Panc1 (cell line): Measurements from ENCODE around the gene CFAP221. TPM values are rescaled to one million over a fixed set of nuclear protein-coding genes. Genes with fewer than 3 reads are reported as not detected.

Experiments
- ATAC-seq: fragments of 200-7000 bp; cut with Tn5 transposase; 2 replicates; pipeline ENCODE4 v1.9.1; 2020; ENCODE audit warnings: mild to moderate bottlenecking, moderate library complexity
- BruUV-seq: library from RNA; stranded (reverse); fragments of 400-500 nt; replicated peaks from 2 replicates; lab custom pipeline; 2021; lab: Mats Ljungman, UMichigan
- CTCF ChIA-PET: fragments of 300-600 bp; sonication (Branson Sonifier 250); formaldehyde crosslinking; loops from one replicate; lab custom pipeline; 2022; ENCODE audit warnings: antibody characterized with exemption; lab: Charles Lee
- POLR2A ChIA-PET: fragments of 300-600 bp; sonication (Branson Sonifier 250); formaldehyde crosslinking; loops from one replicate; lab custom pipeline; 2022; ENCODE audit warnings: antibody characterized with exemption; lab: Charles Lee
- DNase-seq: peaks from one replicate; pipeline ENCODE4 v3.0.0-alpha.2; 2010; ENCODE audit warnings: low read depth, low spot score
- H3K27ac ChIP-seq: 2 replicates; pipeline ENCODE4 v1.5.1; 2011; ENCODE audit warnings: mild to moderate bottlenecking, low read length, inconsistent platforms
- H3K27me3 ChIP-seq: fragments of 200-500 bp; sonication (Bioruptor generic); 2 replicates; pipeline ENCODE4 v1.6.0; 2014; ENCODE audit warnings: low read length, inconsistent platforms; ENCODE audit not compliant: control insufficient read depth, insufficient read depth
- H3K36me3 ChIP-seq: fragments of 200-500 bp; sonication (Bioruptor generic); 2 replicates; pipeline ENCODE4 v1.5.1; 2014; ENCODE audit warnings: inconsistent platforms, mild to moderate bottlenecking, low read length, moderate library complexity; ENCODE audit not compliant: control insufficient read depth, insufficient read depth
- H3K4me1 ChIP-seq: 2 replicates; pipeline ENCODE4 v1.5.1; 2011; ENCODE audit warnings: inconsistent platforms, mild to moderate bottlenecking, low read length, moderate library complexity; ENCODE audit not compliant: control insufficient read depth, insufficient read depth
- H3K4me3 ChIP-seq, 2 experiments: 2 replicates each; pipeline ENCODE4 v1.5.1; 2011 to 2012; ENCODE audit warnings: low read depth in 2 of 2, low read length in 2 of 2, mild to moderate bottlenecking in 2 of 2, inconsistent platforms in 1 of 2, moderate library complexity in 1 of 2
- H3K9me3 ChIP-seq: fragments of 200-500 bp; sonication (Bioruptor generic); 2 replicates; pipeline ENCODE4 v1.5.1; 2014; ENCODE audit warnings: low read depth, mild to moderate bottlenecking, inconsistent platforms, low read length, moderate library complexity; ENCODE audit not compliant: control insufficient read depth, insufficient read depth
- CTCF ChIP-seq: fragments of 450-650 bp; IDR thresholded peaks from 2 replicates; pipeline ENCODE4 v1.5.1; 2017; ENCODE audit warnings: mild to moderate bottlenecking
- POLR2AphosphoS5 ChIP-seq: IDR thresholded peaks from 2 replicates; pipeline ENCODE4 v1.6.1; 2012; ENCODE audit warnings: mild to moderate bottlenecking, low read depth, low read length, moderate library complexity
- REST ChIP-seq, 2 experiments: IDR thresholded peaks; 2 replicates each; pipeline ENCODE4 v1.6.1; 2011 to 2012; ENCODE audit warnings: low read depth in 2 of 2, control low read depth in 1 of 2, low read length in 1 of 2, mild to moderate bottlenecking in 1 of 2, moderate library complexity in 1 of 2; ENCODE audit not compliant: insufficient read depth in 1 of 2
- SIN3A ChIP-seq: IDR thresholded peaks from 2 replicates; pipeline ENCODE4 v1.6.1; 2012; ENCODE audit warnings: low read depth, mild to moderate bottlenecking, low read length, moderate library complexity, borderline replicate concordance; ENCODE audit not compliant: insufficient read depth
- TCF7L2 ChIP-seq: IDR thresholded peaks from 2 replicates; pipeline ENCODE4 v1.6.1; 2011; ENCODE audit warnings: mild to moderate bottlenecking, low read depth, low read length, inconsistent platforms
- in situ Hi-C: cut with HindIII; loops from 2 replicates; pipeline ENCODE4 v1.10.0; 2016; ENCODE audit warnings: low sequenced_read_pairs, low pct_unique_long_range_greater_than_20kb
- intact Hi-C: fragments of 100-400 bp; cut with micrococcal nuclease; formaldehyde crosslinking; loops from one replicate; pipeline ENCODE4 v1.10.0; 2022; ENCODE audit not compliant: unreplicated experiment
- total RNA-seq: library from RNA; stranded (reverse); gene quantifications from one replicate; pipeline ENCODE4 v1.2.1, GENCODE V29; 2021; ENCODE audit not compliant: unreplicated experiment

The CFAP221 gene
- total RNA-seq, 1 experiment from 2014 or later: not detected

DNA sequence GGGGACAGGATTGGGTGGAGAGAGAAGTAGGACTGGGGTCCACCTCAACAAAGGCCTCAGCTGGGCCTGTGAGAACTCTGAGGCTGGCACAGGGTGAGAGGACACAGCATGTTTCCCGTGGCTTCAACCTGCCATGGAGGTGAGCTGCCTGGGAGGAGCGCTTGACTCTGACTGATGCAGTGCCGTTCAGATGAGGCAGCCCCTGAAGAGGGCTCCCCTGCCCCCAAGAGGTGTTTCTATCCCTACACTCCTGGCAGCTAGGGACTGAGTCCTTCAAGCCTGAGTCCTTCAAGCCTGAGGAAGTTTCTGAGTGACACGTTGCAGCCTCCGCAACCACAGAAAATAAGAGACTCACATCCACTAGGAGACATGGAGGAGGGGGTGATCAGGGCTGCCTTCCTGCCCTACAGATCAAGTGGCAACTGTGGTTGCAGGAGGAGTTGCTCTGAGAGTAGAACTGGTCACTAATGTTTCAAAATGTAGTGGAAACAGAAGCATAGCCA lies 85.1 kb downstream of the CFAP221 start:
- Histone ChIP-seq H3K36me3 (no peaks in the 10 kb centered on the region), H3K4me1 (no peaks in the 10 kb centered on the region), H3K27me3 (no peaks in the 10 kb centered on the region), H3K4me3 (no peak overlapping the region), H3K27ac (no peak overlapping the region), H3K9me3 (no peaks in the 10 kb centered on the region)
- DNase-seq (no peak), ATAC-seq (no peak)
- intact Hi-C loops (no loop called here), in situ Hi-C loops (no loop called here)
- no peak for TF ChIP-seq TCF7L2
- TF ChIP-seq SIN3A: no peak
- no peak for TF ChIP-seq POLR2AphosphoS5
- TF ChIP-seq REST (IDR thresholded peaks at IDR 0.05; ENCODE audit: insufficient read depth in 1 of 2, low read depth in 2 of 2, low read length in 1 of 2): no peak
- TF ChIP-seq CTCF: no peak
- BruUV-seq: no TSS peak
- ChIA-PET POLR2A (no interaction called here), CTCF (no interaction called here)

DNA sequence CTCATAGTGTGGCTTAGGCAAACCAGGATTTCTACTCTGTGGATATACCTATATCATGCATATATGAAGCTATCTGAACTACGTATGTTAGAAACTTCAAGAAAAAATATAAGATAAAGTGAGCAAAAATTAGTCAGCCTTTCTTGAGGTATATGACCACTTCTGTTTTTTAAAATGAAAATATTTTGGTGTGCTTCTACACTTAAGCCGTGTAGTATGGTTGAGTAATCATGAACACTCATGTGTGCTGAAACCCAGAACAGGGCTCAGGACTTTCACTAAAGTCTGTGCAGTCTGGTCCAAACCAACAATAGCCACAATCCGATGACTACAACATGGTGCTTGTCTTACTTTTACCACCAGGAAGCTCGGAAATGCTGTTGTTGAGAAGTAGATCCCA lies 85.9 kb downstream of the CFAP221 start:
- ATAC-seq: no peak
- no peak for DNase-seq
- TF ChIP-seq CTCF (no peak), TCF7L2 (no peak), REST (IDR thresholded peaks at IDR 0.05; ENCODE audit: insufficient read depth in 1 of 2, low read depth in 2 of 2, low read length in 1 of 2) (no peak), POLR2AphosphoS5 (no peak)
- no peaks in the 10 kb centered on the region; the same call in 1 of the 2 replicates for H3K27me3 ChIP-seq
- no TSS peak for BruUV-seq
- CTCF ChIA-PET: interaction anchor here (0.7 kb wide), 1 partner anchor 277 kb away, joined by 3 read pairs; no protein-coding TSS in a partner anchor
- no peaks in the 10 kb centered on the region for H3K36me3 ChIP-seq
- intact Hi-C loops (no loop called here), in situ Hi-C loops (no loop called here)
- POLR2A ChIA-PET: no interaction called here
- H3K9me3 ChIP-seq: no peaks in the 10 kb centered on the region
- no peaks in the 10 kb centered on the region for H3K4me1 ChIP-seq
- no peak overlapping the region for H3K4me3 ChIP-seq
- no peak overlapping the region for H3K27ac ChIP-seq
